Medulla oblongata (tissue), 1 donor: Measurements from ENCODE around the gene NT5DC1.

Source experiments
- DNase-seq: peaks from one replicate; pipeline ENCODE4 v3.0.0-alpha.2; 2015; ENCODE audit errors: extremely low spot score

NT5DC1 gene

GRCh38 chr6:116100419-116101301 lies at the start of gene NT5DC1:
Gene NT5DC1, plus strand, starts transcription at chr6:116100853. Its CDS starts 78 bp downstream, at chr6:116100931.
- DNase-seq = peak; percentile 89

GRCh38 chr6:116051244-116051643 lies 49.4 kb upstream of the NT5DC1 start:
- DNase-seq = no peak

- DNase-seq = no peak
Measured at GRCh38 chr6:116055513-116055912, 45.1 kb upstream of the NT5DC1 start.

GRCh38 chr6:116057766-116058165 lies 42.9 kb upstream of the NT5DC1 start:
- no peak for DNase-seq

GRCh38 chr6:116059713-116060571 lies 40.7 kb upstream of the NT5DC1 start:
- DNase-seq = no peak

- DNase-seq = peak; percentile 31
Measured at GRCh38 chr6:116060572-116061283, 39.9 kb upstream of the NT5DC1 start, which contains the start of gene FRK. Gene FRK, minus strand, starts transcription at chr6:116060891. Its CDS starts 580 bp downstream, at chr6:116060311.

GRCh38 chr6:116062496-116062895 lies 38.2 kb upstream of the NT5DC1 start:
- DNase-seq = no peak

- DNase-seq = no peak
Measured at GRCh38 chr6:116064666-116065065, 36.0 kb upstream of the NT5DC1 start.

GRCh38 chr6:116066789-116067188 lies 33.9 kb upstream of the NT5DC1 start:
- no peak for DNase-seq

GRCh38 chr6:116070101-116070500 lies 30.6 kb upstream of the NT5DC1 start:
- no peak for DNase-seq

GRCh38 chr6:116070616-116071389 lies 29.9 kb upstream of the NT5DC1 start:
- no peak for DNase-seq

- no peak for DNase-seq
Measured at GRCh38 chr6:116072368-116072767, 28.3 kb upstream of the NT5DC1 start.

- DNase-seq = no peak
Measured at GRCh38 chr6:116073765-116074440, 26.8 kb upstream of the NT5DC1 start.

GRCh38 chr6:116074732-116075390 lies 25.8 kb upstream of the NT5DC1 start:
- DNase-seq = no peak

- no peak for DNase-seq
Measured at GRCh38 chr6:116078522-116078921, 22.1 kb upstream of the NT5DC1 start.

GRCh38 chr6:116078945-116079344 lies 21.7 kb upstream of the NT5DC1 start:
- no peak for DNase-seq

GRCh38 chr6:116083052-116083451 lies 17.6 kb upstream of the NT5DC1 start:
- DNase-seq = no peak

GRCh38 chr6:116084284-116084683 lies 16.4 kb upstream of the NT5DC1 start:
- no peak for DNase-seq

- no peak for DNase-seq
Measured at GRCh38 chr6:116087437-116088027, 13.1 kb upstream of the NT5DC1 start.

GRCh38 chr6:116088946-116089345 lies 11.7 kb upstream of the NT5DC1 start:
- no peak for DNase-seq
